ENCODE results near the gene SLC12A3. TPM values are rescaled to one million over a fixed set of nuclear protein-coding genes. Genes with fewer than 3 reads are reported as not detected.

SLC12A3 gene
- polyA plus RNA-seq, 12 donors: 0.07 to 0.22 (median 0.15) TPM; not detected in 6

- DNase-seq: no peak
Observed at GRCh38 chr16:56941856-56942331, 76.9 kb downstream of the SLC12A3 start.

- no peak for DNase-seq
Observed at GRCh38 chr16:56943761-56944375, 78.9 kb downstream of the SLC12A3 start.

- no peak for DNase-seq
Observed at GRCh38 chr16:56944954-56945839, 80.2 kb downstream of the SLC12A3 start.

- no peak for DNase-seq
Observed at GRCh38 chr16:56945847-56946527, 81.0 kb downstream of the SLC12A3 start.

GRCh38 chr16:56946767-56947603 is 82.0 kb downstream of the SLC12A3 start:
- DNase-seq: no peak

GRCh38 chr16:56947604-56947995 is 82.6 kb downstream of the SLC12A3 start:
- no peak for DNase-seq

GRCh38 chr16:56948234-56948633 is 83.2 kb downstream of the SLC12A3 start:
- no peak for DNase-seq

- no peak for DNase-seq
Observed at GRCh38 chr16:56950051-56950450, 85.0 kb downstream of the SLC12A3 start.

- DNase-seq: no peak
Observed at GRCh38 chr16:56950455-56950854, 85.4 kb downstream of the SLC12A3 start.

- DNase-seq: peak; percentile 33
Observed at GRCh38 chr16:56950881-56951771, 86.1 kb downstream of the SLC12A3 start.

- DNase-seq: no peak
Observed at GRCh38 chr16:56953006-56953405, 88.0 kb downstream of the SLC12A3 start.

GRCh38 chr16:56956076-56956475 is 91.1 kb downstream of the SLC12A3 start:
- no peak for DNase-seq

GRCh38 chr16:56956756-56957155 is 91.7 kb downstream of the SLC12A3 start:
- no peak for DNase-seq

GRCh38 chr16:56960681-56961281 is 95.8 kb downstream of the SLC12A3 start:
- DNase-seq: no peak

- no peak for DNase-seq
Observed at GRCh38 chr16:56961386-56961785, 96.4 kb downstream of the SLC12A3 start.

GRCh38 chr16:56961851-56962281 is 96.9 kb downstream of the SLC12A3 start, which contains the start of gene CETP:
Gene CETP, plus strand, starts transcription at chr16:56961950. Its CDS starts 30 bp downstream, at chr16:56961980.
- DNase-seq: no peak

GRCh38 chr16:56964243-56965148 is 99.5 kb downstream of the SLC12A3 start:
- peak; percentile 69 for DNase-seq

Measured in muscle of arm (tissue), 12 donors.